Measurements from ENCODE around the gene CASS4.

CASS4 gene

GRCh38 chr20:56428410-56428809 is 16.4 kb downstream of the CASS4 start:
- no peak overlapping the region for H3K27ac ChIP-seq
- no peak overlapping the region for H3K4me3 ChIP-seq
- DNase-seq (ENCODE audit: low spot score), result no peak
- TF ChIP-seq CTCF (IDR thresholded peaks at IDR 0.05), result no peak

GRCh38 chr20:56428881-56429280 is 16.8 kb downstream of the CASS4 start:
- TF ChIP-seq CTCF (IDR thresholded peaks at IDR 0.05), result no peak
- no peak overlapping the region for H3K27ac ChIP-seq

GRCh38 chr20:56429502-56429901 is 17.4 kb downstream of the CASS4 start:
- TF ChIP-seq CTCF (IDR thresholded peaks at IDR 0.05), result no peak
- H3K27ac ChIP-seq, result no peak overlapping the region
- H3K4me3 ChIP-seq, result no peak overlapping the region
- DNase-seq (ENCODE audit: low spot score), result no peak

More at GRCh38 chr20:56428881-56429280, 16.8 kb downstream of the CASS4 start:
- no peak overlapping the region for H3K4me3 ChIP-seq
- DNase-seq (ENCODE audit: low spot score), result no peak

GRCh38 chr20:56429941-56430340 is 17.9 kb downstream of the CASS4 start:
- TF ChIP-seq CTCF (IDR thresholded peaks at IDR 0.05), result no peak
- Histone ChIP-seq H3K27ac (no peak overlapping the region), H3K4me3 (no peak overlapping the region)
- DNase-seq (ENCODE audit: low spot score), result no peak

- no peak overlapping the region for H3K4me3 ChIP-seq
- H3K27ac ChIP-seq, result no peak overlapping the region
- no peak for DNase-seq (ENCODE audit: low spot score)
- no peak for TF ChIP-seq CTCF (IDR thresholded peaks at IDR 0.05)
Observed at GRCh38 chr20:56430461-56430860, 18.4 kb downstream of the CASS4 start.

- TF ChIP-seq CTCF (IDR thresholded peaks at IDR 0.05), result no peak
- no peak for DNase-seq (ENCODE audit: low spot score)
- H3K27ac ChIP-seq, result no peak overlapping the region
- H3K4me3 ChIP-seq, result no peak overlapping the region
Observed at GRCh38 chr20:56430957-56431356, 18.9 kb downstream of the CASS4 start.

- no peak for TF ChIP-seq CTCF (IDR thresholded peaks at IDR 0.05)
- H3K27ac ChIP-seq, result no peak overlapping the region
- no peak for DNase-seq (ENCODE audit: low spot score)
Observed at GRCh38 chr20:56431471-56431870, 19.4 kb downstream of the CASS4 start.

More at GRCh38 chr20:56431471-56431870, 19.4 kb downstream of the CASS4 start:
- H3K4me3 ChIP-seq, result no peak overlapping the region
